MCF 10A (cell line): ENCODE results near the gene OLA1. TPM values are rescaled to one million over a fixed set of nuclear protein-coding genes. Genes with fewer than 3 reads are reported as not detected.

Experiments
- BruUV-seq: library from RNA; stranded (reverse); fragments of 400-500 nt; replicated peaks from 2 replicates; lab custom pipeline; 2021; lab: Mats Ljungman, UMichigan
- CTCF ChIA-PET: fragments of 300-600 bp; sonication (Branson Sonifier 250); formaldehyde crosslinking; extraction: SDS; loops from one replicate; lab custom pipeline; 2021; ENCODE audit warnings: antibody characterized with exemption, inconsistent platforms; lab: Yijun Ruan, JAX
- POLR2A ChIA-PET: fragments of 300-600, 350-650 bp; sonication (Branson Sonifier 250); formaldehyde crosslinking; extraction: SDS; loops from one replicate; lab custom pipeline; 2020; ENCODE audit warnings: antibody characterized with exemption, inconsistent platforms; lab: Yijun Ruan, JAX
- DNase-seq: peaks from one replicate; pipeline ENCODE4 v3.0.0-alpha.2; 2018; ENCODE audit not compliant: unreplicated experiment
- H3K27ac Mint-ChIP-seq: one replicate; pipeline ENCODE4 v1.8.0; 2022; ENCODE audit warnings: mild to moderate bottlenecking, low read depth, mixed read lengths; ENCODE audit not compliant: unreplicated experiment
- H3K27me3 Mint-ChIP-seq: one replicate; pipeline ENCODE4 v1.8.0; 2022; ENCODE audit warnings: mixed read lengths; ENCODE audit not compliant: insufficient read depth, unreplicated experiment
- H3K36me3 Mint-ChIP-seq: one replicate; pipeline ENCODE4 v1.8.0; 2022; ENCODE audit warnings: mild to moderate bottlenecking, moderate library complexity, mixed read lengths; ENCODE audit not compliant: insufficient read depth, unreplicated experiment
- H3K4me1 Mint-ChIP-seq: one replicate; pipeline ENCODE4 v1.8.0; 2022; ENCODE audit warnings: mixed read lengths; ENCODE audit not compliant: insufficient read depth, unreplicated experiment
- H3K4me3 Mint-ChIP-seq: one replicate; pipeline ENCODE4 v1.8.0; 2022; ENCODE audit warnings: mild to moderate bottlenecking, moderate library complexity, mixed read lengths; ENCODE audit not compliant: unreplicated experiment
- H3K9me3 Mint-ChIP-seq: one replicate; pipeline ENCODE4 v1.8.0; 2022; ENCODE audit warnings: mixed read lengths; ENCODE audit not compliant: unreplicated experiment
- CTCF ChIP-seq: fragments of 200-600 bp; IDR thresholded peaks from one replicate; pipeline ENCODE4 v1.8.0; 2022; ENCODE audit warnings: antibody characterized with exemption, mild to moderate bottlenecking; ENCODE audit not compliant: unreplicated experiment
- intact Hi-C: fragments of 100-400 bp; cut with micrococcal nuclease; formaldehyde crosslinking; loops from 2 replicates; pipeline ENCODE4 v1.14.1; 2022
- total RNA-seq: library from RNA; stranded (reverse); gene quantifications from 2 replicates; pipeline ENCODE4 v1.2.3, GENCODE V29; 2022

OLA1 gene
- total RNA-seq, 1 experiment from 2014 or later = 224 TPM

- ChIA-PET POLR2A (interaction anchor here (0.9 to 5.8 kb wide), 4 partner anchors 13 to 157 kb away, joined by 3 to 65 read pairs (median 4); partner anchors contain the start of gene OLA1), CTCF (interaction anchor here (0.7 kb wide), 1 partner anchor 470 kb away, joined by 4 read pairs; no protein-coding TSS in a partner anchor)
- Mint-ChIP-seq H3K27ac (peak overlapping the region; percentile 21), H3K36me3 (peaks cover 21% of the 10 kb centered on the region), H3K4me3 (no peak overlapping the region), H3K9me3 (no peaks in the 10 kb centered on the region), H3K27me3 (no peaks in the 10 kb centered on the region), H3K4me1 (peaks cover 28% of the 10 kb centered on the region)
- no TSS peak for BruUV-seq
- no peak for TF ChIP-seq CTCF
- intact Hi-C loops = no loop called here
- DNase-seq = no peak
Measured at GRCh38 chr2:174233771-174234275, 14.5 kb downstream of the OLA1 start.

GRCh38 chr2:174227748-174228147 lies 20.6 kb downstream of the OLA1 start:
- DNase-seq = no peak
- POLR2A ChIA-PET = interaction anchor here (0.7 kb wide), 1 partner anchor 22 kb away, joined by 3 read pairs; no protein-coding TSS in a partner anchor
- no TSS peak for BruUV-seq
- TF ChIP-seq CTCF = no peak
- Mint-ChIP-seq H3K36me3 (peaks cover 39% of the 10 kb centered on the region), H3K27me3 (no peaks in the 10 kb centered on the region), H3K9me3 (no peaks in the 10 kb centered on the region), H3K27ac (peak overlapping the region; percentile 24), H3K4me1 (peaks cover 11% of the 10 kb centered on the region), H3K4me3 (no peak overlapping the region)
- CTCF ChIA-PET = no interaction called here
- intact Hi-C loops = no loop called here

- POLR2A ChIA-PET = interaction anchor here (1.1 kb wide), 1 partner anchor 18 kb away, joined by 3 read pairs; no protein-coding TSS in a partner anchor
- H3K4me1 Mint-ChIP-seq = peaks cover 11% of the 10 kb centered on the region
- no peak for DNase-seq
- CTCF ChIA-PET = no interaction called here
- TF ChIP-seq CTCF = no peak
- H3K4me3 Mint-ChIP-seq = no peak overlapping the region
- BruUV-seq = no TSS peak
- H3K9me3 Mint-ChIP-seq = no peaks in the 10 kb centered on the region
- H3K27ac Mint-ChIP-seq = no peak overlapping the region
- intact Hi-C loops = no loop called here
- H3K27me3 Mint-ChIP-seq = no peaks in the 10 kb centered on the region
- H3K36me3 Mint-ChIP-seq = peaks cover 39% of the 10 kb centered on the region
Measured at GRCh38 chr2:174224665-174225288, 23.6 kb downstream of the OLA1 start.

- BruUV-seq = no TSS peak
- intact Hi-C loops = no loop called here
- peaks cover 11% of the 10 kb centered on the region for H3K4me1 Mint-ChIP-seq
- no peak for TF ChIP-seq CTCF
- POLR2A ChIA-PET = no interaction called here
- H3K9me3 Mint-ChIP-seq = no peaks in the 10 kb centered on the region
- peaks cover 33% of the 10 kb centered on the region for H3K36me3 Mint-ChIP-seq
- no peaks in the 10 kb centered on the region for H3K27me3 Mint-ChIP-seq
- DNase-seq = no peak
- H3K27ac Mint-ChIP-seq = no peak overlapping the region
- H3K4me3 Mint-ChIP-seq = no peak overlapping the region
- CTCF ChIA-PET = no interaction called here
Measured at GRCh38 chr2:174224125-174224524, 24.2 kb downstream of the OLA1 start.
